Measurements from ENCODE around the gene SIK3. TPM values are rescaled to one million over a fixed set of nuclear protein-coding genes. Genes with fewer than 3 reads are reported as not detected.

The SIK3 gene
- polyA plus RNA-seq, 1 of the 3 experiments (the other 2 are of a cell fraction), result 5.1 TPM

- H3K79me2 ChIP-seq (ENCODE audit: insufficient read depth), result no peaks in the 10 kb centered on the region
- H4K20me1 ChIP-seq (ENCODE audit: insufficient read depth), result no peaks in the 10 kb centered on the region
- peaks cover 2 to 33% of the 10 kb centered on the region in 2 experiments; a peak in 3 of 4 replicates for H3K4me1 ChIP-seq (ENCODE audit: control insufficient read depth in 1 of 2, insufficient read depth in 2 of 2, low read depth in 1 of 2, low read length in 1 of 2)
- H3F3A ChIP-seq (replicated peaks; ENCODE audit: insufficient read depth), result peaks cover 31% of the 10 kb centered on the region
- H3K4me3 ChIP-seq (ENCODE audit: low read depth in 2 of 2, low read length in 1 of 2), result no peak overlapping the region
- H2AFZ ChIP-seq (ENCODE audit: low read depth), result no peak overlapping the region
- TF ChIP-seq JUND (IDR thresholded peaks at IDR 0.05) (no peak), TEAD4 (IDR thresholded peaks at IDR 0.05; ENCODE audit: borderline replicate concordance, insufficient read depth) (no peak), EZH2phosphoT487 (IDR thresholded peaks at IDR 0.05; ENCODE audit: borderline replicate concordance, low read depth) (no peak), NRF1 (IDR thresholded peaks at IDR 0.05; ENCODE audit: low read depth, low read length) (no peak)
- no peak overlapping the region for H3K27ac ChIP-seq (ENCODE audit: low read depth in 2 of 2, low read length in 1 of 2)
- no peaks in the 10 kb centered on the region for H3K9me3 ChIP-seq
- peaks cover 7 to 21% of the 10 kb centered on the region in 2 experiments for H3K36me3 ChIP-seq (replicated peaks in 1 of 2; ENCODE audit: control insufficient read depth in 1 of 2, insufficient read depth in 2 of 2, low read length in 1 of 2)
- 98% methylated on average over 7 of the region's 7 CpGs for WGBS (ENCODE audit: low lambda C conversion rate)
- POLR2A ChIA-PET, result no interaction called here
- H3K4me2 ChIP-seq, result no peak overlapping the region
- H3K9ac ChIP-seq, result no peak overlapping the region
- H3K9me2 ChIP-seq, result no peaks in the 10 kb centered on the region
- DNase-seq, result no peak
- no peaks in the 10 kb centered on the region for H3K27me3 ChIP-seq (ENCODE audit: insufficient read depth)
- CTCF ChIA-PET, result interaction anchor here (1.2 to 2.0 kb wide), 4 partner anchors 16 to 254 kb away, joined by 3 to 8 read pairs (median 6); partner anchors contain the start of gene APOA5
Observed at GRCh38 chr11:116851626-116852025, 246.6 kb downstream of the SIK3 start.

GRCh38 chr11:116849486-116849885, 248.7 kb downstream of the SIK3 start:
- CTCF ChIA-PET, result interaction anchor here (1.3 kb wide), 1 partner anchor 13 kb away, joined by 4 read pairs; no protein-coding TSS in a partner anchor
- Histone ChIP-seq H3K4me2 (no peak overlapping the region), H3K36me3 (replicated peaks in 1 of 2; ENCODE audit: control insufficient read depth in 1 of 2, insufficient read depth in 2 of 2, low read length in 1 of 2) (peaks cover 8 to 39% of the 10 kb centered on the region in 2 experiments), H3K9me3 (no peaks in the 10 kb centered on the region), H3K4me1 (ENCODE audit: control insufficient read depth in 1 of 2, insufficient read depth in 2 of 2, low read depth in 1 of 2, low read length in 1 of 2) (peaks cover 0 to 32% of the 10 kb centered on the region in 2 experiments; a peak in 3 of 4 replicates), H3K9me2 (no peaks in the 10 kb centered on the region), H4K20me1 (ENCODE audit: insufficient read depth) (no peaks in the 10 kb centered on the region), H2AFZ (ENCODE audit: low read depth) (no peak overlapping the region), H3K9ac (no peak overlapping the region), H3K4me3 (ENCODE audit: low read depth in 2 of 2, low read length in 1 of 2) (no peak overlapping the region), H3K27ac (ENCODE audit: low read depth in 2 of 2, low read length in 1 of 2) (no peak overlapping the region), H3K79me2 (ENCODE audit: insufficient read depth) (no peaks in the 10 kb centered on the region), H3F3A (replicated peaks; ENCODE audit: insufficient read depth) (peaks cover 27% of the 10 kb centered on the region), H3K27me3 (ENCODE audit: insufficient read depth) (no peaks in the 10 kb centered on the region)
- TF ChIP-seq USF1 (IDR thresholded peaks at IDR 0.05; ENCODE audit: borderline replicate concordance, low read depth) (no peak), USF2 (IDR thresholded peaks at IDR 0.05; ENCODE audit: borderline replicate concordance, low read depth, low read length) (no peak), JUND (IDR thresholded peaks at IDR 0.05) (no peak)
- POLR2A ChIA-PET, result interaction anchor here (0.6 kb wide), 1 partner anchor 229 kb away, joined by 3 read pairs; no protein-coding TSS in a partner anchor
- no peak for DNase-seq
- WGBS (ENCODE audit: low lambda C conversion rate), result 95% methylated on average over 6 of the region's 6 CpGs

- no peak for DNase-seq
- Histone ChIP-seq H3K36me3 (replicated peaks in 1 of 2; ENCODE audit: control insufficient read depth in 1 of 2, insufficient read depth in 2 of 2, low read length in 1 of 2) (peaks cover 8 to 41% of the 10 kb centered on the region in 2 experiments), H3K4me3 (ENCODE audit: low read depth in 2 of 2, low read length in 1 of 2) (no peak overlapping the region), H3F3A (replicated peaks; ENCODE audit: insufficient read depth) (peaks cover 23% of the 10 kb centered on the region), H3K9me3 (no peaks in the 10 kb centered on the region), H3K4me2 (no peak overlapping the region), H4K20me1 (ENCODE audit: insufficient read depth) (no peaks in the 10 kb centered on the region), H3K27ac (ENCODE audit: low read depth in 2 of 2, low read length in 1 of 2) (no peak overlapping the region), H3K9ac (no peak overlapping the region), H3K9me2 (no peaks in the 10 kb centered on the region), H3K79me2 (ENCODE audit: insufficient read depth) (no peaks in the 10 kb centered on the region), H3K27me3 (ENCODE audit: insufficient read depth) (no peaks in the 10 kb centered on the region), H2AFZ (ENCODE audit: low read depth) (no peak overlapping the region), H3K4me1 (ENCODE audit: control insufficient read depth in 1 of 2, insufficient read depth in 2 of 2, low read depth in 1 of 2, low read length in 1 of 2) (peaks cover 0 to 28% of the 10 kb centered on the region in 2 experiments; a peak in 3 of 4 replicates)
- CTCF ChIA-PET, result interaction anchor here (1.2 to 1.5 kb wide), 3 partner anchors 9 to 256 kb away, joined by 3 to 5 read pairs (median 4); no protein-coding TSS in a partner anchor
- 98% methylated on average over 7 of the region's 12 CpGs for WGBS (ENCODE audit: low lambda C conversion rate)
- POLR2A ChIA-PET, result interaction anchor here (0.6 kb wide), 1 partner anchor 229 kb away, joined by 3 read pairs; no protein-coding TSS in a partner anchor
- TF ChIP-seq RCOR1 (IDR thresholded peaks at IDR 0.05; ENCODE audit: low read length) (no peak), MAX (IDR thresholded peaks at IDR 0.05; ENCODE audit: low read depth) (no peak), ELF1 (IDR thresholded peaks at IDR 0.05) (no peak), SMC3 (IDR thresholded peaks at IDR 0.05; ENCODE audit: low read depth, low read length) (no peak), YY1 (IDR thresholded peaks at IDR 0.05; ENCODE audit: low read depth) (no peak), EZH2phosphoT487 (IDR thresholded peaks at IDR 0.05; ENCODE audit: borderline replicate concordance, low read depth) (no peak), USF1 (IDR thresholded peaks at IDR 0.05; ENCODE audit: borderline replicate concordance, low read depth) (no peak), GATA2 (CRISPR knock-in tag; IDR thresholded peaks at IDR 0.05) (no peak), RFX5 (IDR thresholded peaks at IDR 0.05; ENCODE audit: low read length) (no peak), MEF2A (IDR thresholded peaks at IDR 0.05; ENCODE audit: borderline replicate concordance, low read depth) (no peak), USF2 (IDR thresholded peaks at IDR 0.05; ENCODE audit: borderline replicate concordance, low read depth, low read length) (no peak), CHD2 (IDR thresholded peaks at IDR 0.05; ENCODE audit: low read length, partially characterized antibody) (no peak), EP300 (IDR thresholded peaks at IDR 0.05; ENCODE audit: borderline replicate concordance in 1 of 2, low read depth in 1 of 2, low read length in 1 of 2) (no peak), GABPA (IDR thresholded peaks at IDR 0.05; ENCODE audit: low read depth) (no peak), TAF1 (IDR thresholded peaks at IDR 0.05; ENCODE audit: borderline replicate concordance, low read depth, low read length) (no peak)
Observed at GRCh38 chr11:116849060-116849459, 249.2 kb downstream of the SIK3 start.
